Sigmoid colon (tissue), 7 donors: ENCODE measurements around the gene COL1A1. TPM values are rescaled to one million over a fixed set of nuclear protein-coding genes. Genes with fewer than 3 reads are reported as not detected.
A peak's percentile ranks its signal among the peaks of the same experiment; 100 is the strongest.

Experiments
- DNase-seq: peaks from one replicate; pipeline ENCODE4 v3.0.0-alpha.2; 2019
- H3K27ac ChIP-seq, 4 donors: fragments of 200-600 bp; sonication (generic); one replicate each; pipeline ENCODE4 v1.5.1; 2016 to 2019; ENCODE audit warnings: mild to moderate bottlenecking in 1 of 4
- H3K27me3 ChIP-seq, 3 donors: fragments of 200-600 bp; sonication (generic); one replicate each; pipeline ENCODE4 v1.5.1; 2019; ENCODE audit warnings: mild to moderate bottlenecking in 1 of 3
- H3K36me3 ChIP-seq, 4 donors: fragments of 200-600 bp; sonication (generic); one replicate each; pipeline ENCODE4 v1.5.1; 2016 to 2019
- H3K4me1 ChIP-seq, 4 donors: fragments of 200-600 bp; sonication (generic); one replicate each; pipeline ENCODE4 v1.5.1; 2017 to 2019
- H3K4me3 ChIP-seq, 4 donors: fragments of 200-600 bp; sonication (generic); one replicate each; pipeline ENCODE4 v1.5.1; 2017 to 2019; ENCODE audit warnings: mild to moderate bottlenecking in 2 of 4, moderate library complexity in 1 of 4
- H3K9me3 ChIP-seq, 4 donors: fragments of 200-600 bp in 3 of 4; sonication (generic) in 3 of 4; one replicate each; pipeline versions ENCODE4 v1.5.1 to v1.6.1; 2013 to 2019
- CTCF ChIP-seq, 4 experiments: fragments of 450-650 bp in 3 of 4; fragments of 200-600 bp in 1 of 4; IDR thresholded peaks; one replicate each; pipeline ENCODE4 v1.5.1; 2016 to 2019; ENCODE audit warnings: antibody characterized with exemption in 4 of 4, mild to moderate bottlenecking in 3 of 4, moderate library complexity in 2 of 4
- EP300 ChIP-seq, 4 donors: sonication (generic); formaldehyde crosslinking; IDR thresholded peaks; one replicate each; pipeline ENCODE4 v1.6.1; 2017; ENCODE audit warnings: antibody characterized with exemption in 4 of 4
- POLR2A ChIP-seq, 2 donors: fragments of 450-650 bp; IDR thresholded peaks; one replicate each; pipeline ENCODE4 v1.6.1; 2016; ENCODE audit warnings: antibody characterized with exemption in 2 of 2, mild to moderate bottlenecking in 2 of 2, moderate library complexity in 2 of 2
- POLR2AphosphoS5 ChIP-seq, 4 donors: sonication (generic); formaldehyde crosslinking; IDR thresholded peaks; one replicate each; pipeline ENCODE4 v1.6.1; 2017; ENCODE audit warnings: antibody characterized with exemption in 4 of 4
- WGBS, 2 donors: extraction: QIAGEN DNeasy Blood & Tissue Kit; methylation state at CpG; one replicate each; pipeline ENCODE4 v1.1.7; 2013; 5-methylcytosine and 5-hydroxymethylcytosine counted together
- intact Hi-C: fragments of 100-400 bp; cut with DNase I; formaldehyde crosslinking; loops from one replicate; pipeline ENCODE4 v1.15.1; 2023
- polyA plus RNA-seq, 3 donors: library from polyadenylated mRNA; stranded (reverse); fragments of 200-250 nt; gene quantifications; one replicate each; pipeline ENCODE4 v1.2.3, GENCODE V29; 2013
- total RNA-seq, 4 donors: library from RNA; depleted of rRNA; stranded (reverse); fragments of >200 nt; gene quantifications; one replicate each; pipeline ENCODE4 v1.1.0, GENCODE V29; 2016
- donor health status: healthy with polysubstance abuse.
- donor health status: Bipolar disorder and iron deficiency.
- donor health status: healthy.

Gene COL1A1
- total and polyA plus RNA-seq, 7 donors = 7.8 to 459 (median 49.2) TPM

GRCh38 chr17:50147841-50148225 lies 53.6 kb downstream of the COL1A1 start:
- WGBS, 2 donors = 13 to 17% methylated on average over 5 of the region's 5 CpGs
- Histone ChIP-seq H3K9me3 (no peaks in the 10 kb centered on the region), H3K27ac (peak overlapping the region; percentile 89 to 95 (median 92)), H3K36me3 (peaks cover 7 to 24% (median 17%) of the 10 kb centered on the region in 4 donors), H3K27me3 (no peaks in the 10 kb centered on the region), H3K4me1 (peaks cover 0 to 67% (median 56%) of the 10 kb centered on the region in 4 donors), H3K4me3 (peak overlapping the region; percentile 69 to 92 (median 82))
- DNase-seq = no peak
- intact Hi-C loops = no loop called here
- TF ChIP-seq POLR2A (IDR thresholded peaks at IDR 0.05) = no peak
- TF ChIP-seq EP300 (IDR thresholded peaks at IDR 0.05) = no peak
- TF ChIP-seq CTCF (IDR thresholded peaks at IDR 0.05) = no peak
- TF ChIP-seq POLR2AphosphoS5 (IDR thresholded peaks at IDR 0.05) = no peak

- intact Hi-C loops = no loop called here
- WGBS, 2 donors = 43 to 56% methylated on average over 15 of the region's 15 CpGs
- TF ChIP-seq POLR2AphosphoS5 (IDR thresholded peaks at IDR 0.05) = peak in 1 of 4 donors; percentile 8
- TF ChIP-seq CTCF (IDR thresholded peaks at IDR 0.05) = no peak
- no peak for DNase-seq
- H3K36me3 ChIP-seq = peaks cover 7 to 32% (median 21%) of the 10 kb centered on the region in 4 donors
- H3K27me3 ChIP-seq = no peaks in the 10 kb centered on the region
- H3K27ac ChIP-seq = peak overlapping the region; percentile 89 to 95 (median 92)
- peaks cover 0 to 60% (median 49%) of the 10 kb centered on the region in 4 donors for H3K4me1 ChIP-seq
- H3K9me3 ChIP-seq = no peaks in the 10 kb centered on the region
- peak overlapping the region; percentile 10 to 92 (median 79) for H3K4me3 ChIP-seq
These were observed 54.3 kb downstream of the COL1A1 start for GRCh38 chr17:50146927-50147665.

- no peak for TF ChIP-seq EP300 (IDR thresholded peaks at IDR 0.05)
- TF ChIP-seq CTCF (IDR thresholded peaks at IDR 0.05) = no peak
- intact Hi-C loops = no loop called here
- H3K9me3 ChIP-seq = no peaks in the 10 kb centered on the region
- peak overlapping the region; percentile 89 to 95 (median 92) for H3K27ac ChIP-seq
- no peaks in the 10 kb centered on the region for H3K27me3 ChIP-seq
- peaks cover 0 to 53% (median 43%) of the 10 kb centered on the region in 4 donors for H3K4me1 ChIP-seq
- WGBS, 2 donors = 77 to 79% methylated on average over 10 of the region's 10 CpGs
- DNase-seq = no peak
- H3K4me3 ChIP-seq = peak overlapping the region in 2 of 4 donors; percentile 89 to 92
- peaks cover 7 to 39% (median 23%) of the 10 kb centered on the region in 4 donors for H3K36me3 ChIP-seq
These were observed 55.1 kb downstream of the COL1A1 start for GRCh38 chr17:50146230-50146926.

- Histone ChIP-seq H3K27ac (peak overlapping the region; percentile 89 to 95 (median 92)), H3K9me3 (no peaks in the 10 kb centered on the region), H3K4me3 (peak overlapping the region in 1 of 4 donors; percentile 89), H3K27me3 (no peaks in the 10 kb centered on the region), H3K36me3 (peaks cover 10 to 46% (median 28%) of the 10 kb centered on the region in 4 donors), H3K4me1 (peaks cover 0 to 49% (median 41%) of the 10 kb centered on the region in 4 donors)
- no peak for TF ChIP-seq POLR2AphosphoS5 (IDR thresholded peaks at IDR 0.05)
- no peak for TF ChIP-seq CTCF (IDR thresholded peaks at IDR 0.05)
- no peak for TF ChIP-seq EP300 (IDR thresholded peaks at IDR 0.05)
- TF ChIP-seq POLR2A (IDR thresholded peaks at IDR 0.05) = no peak
- no peak for DNase-seq
- intact Hi-C loops = no loop called here
- 74 to 84% methylated on average over 11 of the region's 11 CpGs for WGBS, 2 donors
These were observed 55.8 kb downstream of the COL1A1 start for GRCh38 chr17:50145532-50146229.
